Choroid plexus epithelial cell (primary cell): ENCODE data around the gene ZCRB1.

ENCODE experiments used
- DNase-seq: peaks from one replicate; pipeline ENCODE4 v3.0.0-alpha.2; 2010; ENCODE audit warnings: low read depth
- H3K4me3 ChIP-seq: 2 replicates; pipeline ENCODE4 v1.5.1; 2011; ENCODE audit warnings: low read depth, mild to moderate bottlenecking, control low read depth, low read length, moderate library complexity
- CTCF ChIP-seq: conservative IDR thresholded peaks from 2 replicates; pipeline ENCODE4 v1.5.1; 2011; ENCODE audit warnings: low read depth, mild to moderate bottlenecking, control low read depth, inconsistent platforms, low read length, moderate library complexity

ZCRB1 gene

GRCh38 chr12:42308390-42308789 lies 17.5 kb downstream of the ZCRB1 start:
- H3K4me3 ChIP-seq, result no peak overlapping the region
- no peak for DNase-seq
- TF ChIP-seq CTCF, result no peak

DNA sequence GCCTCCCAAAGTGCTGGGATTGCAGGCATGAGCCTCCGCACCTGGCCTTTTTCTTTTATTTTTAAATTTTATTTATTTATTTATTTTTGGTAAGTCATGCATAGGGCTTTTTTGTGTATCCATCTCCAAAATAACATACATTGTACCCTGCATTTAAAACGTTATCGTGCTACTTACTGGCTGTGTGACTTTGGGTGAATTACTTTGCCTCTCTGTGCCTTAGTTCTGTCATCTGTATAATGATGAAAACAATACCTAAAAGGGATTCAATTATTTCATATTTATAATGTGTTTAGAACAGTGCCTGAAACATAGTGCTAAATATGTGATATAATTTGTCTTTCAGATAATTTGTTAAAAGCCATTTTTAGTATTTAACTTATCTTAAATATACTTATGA lies 19.6 kb downstream of the ZCRB1 start:
- no peak for DNase-seq
- no peak for TF ChIP-seq CTCF
- H3K4me3 ChIP-seq, result no peak overlapping the region

- no peak overlapping the region for H3K4me3 ChIP-seq
- peak; percentile 61 for DNase-seq
- TF ChIP-seq CTCF, result no peak
Observed at GRCh38 chr12:42299392-42300308, 26.2 kb downstream of the ZCRB1 start.

DNA sequence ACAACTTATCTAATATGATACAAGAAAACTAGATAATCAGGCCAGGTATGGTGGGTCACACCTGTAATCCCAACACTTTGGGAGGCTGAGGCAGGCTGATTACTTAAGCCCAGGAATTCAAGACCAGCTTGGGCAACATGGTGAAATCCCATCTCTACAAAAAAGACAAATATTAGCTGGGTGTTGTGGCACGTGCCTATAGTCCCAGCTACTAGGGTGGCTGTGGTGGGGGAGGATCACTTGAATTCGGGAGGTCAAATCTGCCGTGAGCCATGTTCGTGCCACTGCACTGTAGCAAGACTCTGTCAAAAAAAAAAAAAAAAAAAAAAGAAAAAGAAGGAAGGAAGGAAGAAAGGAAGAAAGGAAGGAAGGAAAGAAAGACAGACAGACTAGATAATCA lies 27.0 kb downstream of the ZCRB1 start:
- no peak for DNase-seq
- no peak for TF ChIP-seq CTCF
- H3K4me3 ChIP-seq, result no peak overlapping the region

DNA sequence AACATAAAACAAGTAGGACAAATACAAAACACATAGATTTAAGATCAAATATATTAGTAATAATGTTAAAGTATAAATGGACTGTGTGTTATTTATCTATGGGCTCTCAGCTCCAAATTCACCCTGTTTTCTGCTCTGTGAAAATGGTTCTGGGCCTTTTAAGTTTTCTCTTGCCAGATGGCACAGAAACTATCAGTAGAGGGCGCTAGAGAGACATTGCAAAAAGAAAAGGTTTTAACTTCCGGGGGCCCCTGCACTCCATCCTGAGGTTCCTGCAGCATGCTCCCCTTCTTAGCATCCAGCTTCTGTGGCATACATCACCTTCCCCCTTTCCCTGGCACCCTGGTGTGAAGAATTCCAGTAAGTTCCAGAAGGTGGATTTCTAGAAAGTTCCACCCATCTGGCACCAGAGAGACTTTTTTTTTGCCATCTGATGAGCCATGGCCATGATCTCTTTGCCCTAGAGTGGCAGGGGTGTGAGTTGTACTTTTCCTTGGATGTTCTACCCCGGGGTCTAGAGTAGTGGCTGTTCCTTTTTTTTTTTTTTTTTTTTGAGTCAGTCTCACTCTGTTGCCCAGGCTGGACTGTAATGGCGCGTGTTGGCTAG lies 29.3 kb downstream of the ZCRB1 start:
- DNase-seq, result peak; percentile 26
- peak; percentile 57 for TF ChIP-seq CTCF

GRCh38 chr12:42291680-42292079 lies 34.2 kb downstream of the ZCRB1 start:
- no peak for DNase-seq
- H3K4me3 ChIP-seq, result no peak overlapping the region
- TF ChIP-seq CTCF, result no peak

More for the DNA sequence above, 29.3 kb downstream of the ZCRB1 start:
- H3K4me3 ChIP-seq, result no peak overlapping the region
